GM18505 (cell line): ENCODE data around the gene RHBG.

Experiments
- ATAC-seq: cut with Tn5 transposase; IDR thresholded peaks from one replicate; pipeline ENCODE4 v1.9.1; 2021; ENCODE audit not compliant: unreplicated experiment
- POLR2A ChIP-seq: IDR thresholded peaks from 4 replicates; pipeline ENCODE4 v1.6.1; 2011; ENCODE audit warnings: borderline replicate concordance; ENCODE audit not compliant: insufficient read depth, insufficient read length; ENCODE audit errors: extremely low read depth

Gene RHBG

DNA sequence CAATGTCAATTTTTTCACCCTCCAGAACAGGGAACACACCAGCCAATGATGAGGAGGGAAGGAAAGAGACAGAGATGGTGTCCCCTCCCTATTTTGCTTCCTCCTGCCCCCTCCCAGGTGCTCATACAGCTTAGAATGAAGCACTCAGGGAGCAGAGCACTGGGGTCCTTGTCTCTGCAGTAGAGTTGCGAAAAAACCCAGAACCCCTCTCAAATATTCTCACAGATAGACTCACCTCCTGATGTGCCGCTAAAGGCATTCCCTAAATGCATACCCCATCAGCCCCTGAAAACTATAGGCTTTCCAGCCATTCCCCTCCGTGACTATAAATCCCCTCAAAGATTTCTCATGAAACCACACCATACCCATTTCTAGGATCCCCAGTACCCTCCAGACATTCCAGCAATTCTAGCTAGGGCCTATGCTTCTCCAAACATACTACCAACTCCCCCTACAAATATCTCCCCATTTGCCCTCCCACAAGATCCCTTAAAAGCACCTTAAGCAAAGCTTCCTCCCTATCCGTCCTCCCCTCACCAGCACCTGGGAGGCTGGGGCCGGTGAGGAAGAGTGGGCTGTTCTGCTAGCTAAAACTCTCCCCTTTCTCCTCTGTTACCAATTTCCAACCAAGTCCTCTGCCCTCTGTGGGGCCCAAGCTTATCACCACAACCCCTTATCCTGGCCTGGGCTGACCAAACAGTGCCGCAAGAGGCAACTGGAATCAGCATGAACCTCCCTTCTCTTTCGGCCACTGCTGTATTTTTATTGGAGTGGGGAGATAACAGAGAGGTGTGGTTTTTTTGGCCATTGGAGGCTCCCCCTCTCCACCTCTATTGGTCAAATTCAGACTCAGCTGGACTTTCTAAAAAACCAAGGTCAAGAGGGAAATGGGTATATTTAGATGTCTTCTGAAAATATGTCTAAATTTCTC lies 54.7 kb downstream of the RHBG start:
- ATAC-seq = no peak
- TF ChIP-seq POLR2A = no peak

DNA sequence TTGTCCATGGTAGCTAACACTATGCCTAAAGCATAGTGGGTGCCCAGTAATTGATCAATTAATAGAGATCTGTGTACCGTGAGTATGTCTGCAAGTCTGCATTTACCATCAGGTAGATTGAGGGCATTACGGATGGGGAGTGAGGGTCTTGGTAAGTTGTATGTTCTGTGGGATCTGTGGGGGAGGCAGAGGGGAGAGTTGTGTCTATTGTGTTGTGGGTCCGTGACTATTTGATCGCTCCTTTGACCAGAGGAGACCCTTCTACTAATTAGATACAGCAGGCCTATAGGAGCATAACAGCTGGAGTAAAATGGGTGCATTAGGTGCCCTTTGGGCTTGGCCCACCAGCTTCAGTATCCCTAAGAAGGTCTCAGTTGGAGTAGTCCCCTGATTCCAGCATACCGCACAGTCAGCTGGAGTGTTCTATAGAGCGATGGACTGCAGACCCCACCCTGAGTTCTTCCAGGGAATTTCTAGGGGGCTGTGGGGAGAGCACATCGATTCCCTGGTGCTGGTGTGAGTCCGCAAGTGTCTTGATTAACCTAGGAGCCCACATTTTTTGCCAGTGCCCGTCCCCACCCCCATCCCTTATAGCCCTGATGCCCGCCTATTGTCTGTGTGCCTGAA lies 55.9 kb downstream of the RHBG start:
- no peak for ATAC-seq
- no peak for TF ChIP-seq POLR2A

DNA sequence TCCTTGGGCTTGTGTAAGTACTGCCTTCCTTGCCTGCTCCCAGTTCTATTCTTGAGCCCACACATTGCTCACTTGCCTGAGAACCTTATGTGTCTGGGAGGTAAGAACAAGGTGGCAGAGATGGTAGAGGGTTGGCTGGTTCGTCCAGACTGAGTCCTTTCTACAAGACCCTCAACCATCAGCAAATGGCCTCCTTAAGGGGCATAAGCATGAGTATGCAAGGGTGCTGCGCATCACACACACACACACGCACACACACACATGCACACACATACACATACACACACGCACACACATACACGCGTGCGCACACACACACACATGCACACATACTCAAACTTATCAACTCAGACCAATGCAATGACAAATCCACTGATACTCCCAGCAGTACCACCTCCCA lies 56.9 kb downstream of the RHBG start:
- no peak for ATAC-seq
- no peak for TF ChIP-seq POLR2A

DNA sequence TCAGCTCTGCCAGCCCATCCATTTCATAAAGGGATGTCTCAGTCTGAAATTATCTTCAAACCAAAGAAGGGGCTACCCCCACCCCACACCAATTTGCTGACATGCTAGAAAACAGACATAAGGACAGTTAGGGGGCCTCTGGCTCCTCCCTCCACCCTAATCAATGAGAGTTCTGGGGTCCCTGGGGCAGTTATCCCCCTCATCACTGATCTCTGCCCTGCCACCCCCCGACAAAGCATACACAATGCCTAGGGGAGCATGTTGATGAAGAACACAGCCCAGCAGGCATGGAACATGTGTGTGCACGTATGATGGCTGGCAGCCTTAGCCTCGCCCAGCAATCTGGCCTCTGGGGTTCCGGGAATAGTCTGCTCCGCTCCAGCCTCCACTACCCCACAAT lies 58.9 kb downstream of the RHBG start:
- TF ChIP-seq POLR2A = no peak
- ATAC-seq = no peak

DNA sequence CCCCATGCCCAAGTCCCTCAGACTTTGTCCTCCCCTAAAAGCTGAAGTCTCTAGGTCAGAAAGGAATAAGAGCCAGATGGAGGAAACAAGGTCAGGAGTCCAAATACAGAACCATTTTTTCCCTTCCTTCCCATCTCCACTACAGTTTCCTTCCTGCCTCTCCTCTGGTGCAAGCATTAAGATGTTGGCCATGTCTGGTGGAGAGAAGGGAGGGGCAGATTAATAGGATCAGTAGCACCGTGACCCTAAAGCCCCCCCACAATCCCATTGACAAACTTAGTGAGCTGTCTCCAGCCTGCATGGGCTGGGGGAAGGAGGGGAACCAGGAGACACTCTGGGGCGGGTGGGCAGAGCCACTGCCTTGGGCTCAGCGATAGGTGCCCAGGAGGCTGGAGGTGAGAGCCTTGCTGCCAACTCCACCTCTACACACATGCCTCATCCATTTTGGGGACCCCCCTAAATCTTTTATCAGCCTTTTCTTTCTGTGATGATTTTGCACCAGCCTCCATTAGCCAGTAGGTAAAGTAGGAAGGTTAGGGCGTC lies 59.8 kb downstream of the RHBG start:
- no peak for TF ChIP-seq POLR2A

DNA sequence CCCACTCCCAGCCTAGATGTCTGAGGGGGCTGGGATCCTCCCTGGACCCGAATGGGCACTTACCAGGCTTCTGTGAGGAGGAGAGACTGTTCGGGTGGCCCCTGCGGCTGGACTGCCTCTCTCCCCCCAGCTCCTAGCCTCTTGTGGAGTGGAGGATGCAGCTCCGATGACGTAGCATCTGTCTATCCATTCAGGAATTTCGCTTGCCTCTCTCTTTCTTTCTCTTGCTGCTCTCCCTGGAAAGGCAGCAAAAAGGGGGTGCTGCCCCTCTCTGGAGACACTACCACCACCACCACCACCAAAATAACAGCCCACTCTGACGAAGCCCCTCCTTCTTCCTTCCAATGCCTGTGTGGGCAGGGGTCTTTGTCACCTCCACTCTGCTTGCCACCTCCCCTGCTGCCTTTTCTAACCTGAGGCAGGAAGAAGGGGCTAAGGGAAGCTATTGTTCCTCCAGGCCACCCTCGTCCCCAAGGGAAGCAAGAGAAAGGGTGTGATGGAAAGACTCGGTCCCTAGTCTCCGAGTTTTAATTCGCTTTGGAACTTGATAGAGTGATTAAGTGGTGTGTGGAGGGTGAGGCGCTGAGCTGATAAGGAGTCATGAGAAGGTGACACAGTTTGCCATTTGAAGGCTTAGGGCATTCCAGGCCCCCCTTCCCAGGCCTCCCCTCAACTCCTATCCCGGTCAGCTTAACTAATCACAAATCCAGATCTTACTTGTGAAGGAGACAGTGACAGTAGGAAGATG lies 60.5 kb downstream of the RHBG start:
- no peak for TF ChIP-seq POLR2A
- ATAC-seq = no peak

More for the DNA sequence above, 59.8 kb downstream of the RHBG start:
- no peak for ATAC-seq

DNA sequence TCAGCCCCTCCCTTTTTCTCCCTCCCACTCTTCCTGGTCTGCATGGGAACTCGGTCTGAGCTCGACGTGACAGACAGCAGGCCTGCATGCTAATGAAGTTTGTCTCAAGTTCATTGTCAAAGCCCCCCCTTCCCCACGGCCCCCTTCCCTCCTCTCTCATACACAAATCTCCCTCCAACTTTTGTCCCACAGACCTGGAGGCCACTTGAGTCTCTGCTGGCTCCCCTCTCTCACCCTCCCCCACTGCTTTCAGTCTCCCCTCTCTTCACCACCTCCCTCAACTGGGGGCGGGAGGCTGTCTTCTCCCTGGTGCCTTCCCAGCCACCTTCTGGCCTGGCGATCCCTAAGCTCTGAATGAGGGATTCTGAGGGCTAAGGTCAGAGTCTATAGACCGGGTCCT lies 61.3 kb downstream of the RHBG start:
- no peak for ATAC-seq
- no peak for TF ChIP-seq POLR2A

DNA sequence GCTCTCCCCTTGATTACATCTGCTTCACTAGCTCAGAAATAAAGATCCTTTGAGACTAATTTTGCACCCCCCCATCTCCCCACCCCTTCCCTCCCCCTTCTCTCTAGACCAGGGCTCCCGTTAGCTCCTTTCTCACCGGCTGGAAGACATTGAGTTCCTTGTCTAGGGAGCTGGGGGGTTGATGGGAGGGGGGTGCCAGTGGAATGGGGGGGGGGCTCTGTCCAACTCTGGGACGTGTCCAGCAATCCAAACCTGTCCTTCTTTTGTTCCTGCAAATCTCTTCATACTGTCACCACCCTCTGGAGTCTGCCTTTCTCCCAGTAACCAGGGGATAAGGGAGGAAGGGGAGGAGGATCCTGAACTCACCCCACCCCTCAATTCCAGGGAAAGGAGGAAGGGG lies 61.9 kb downstream of the RHBG start:
- no peak for TF ChIP-seq POLR2A
- no peak for ATAC-seq

DNA sequence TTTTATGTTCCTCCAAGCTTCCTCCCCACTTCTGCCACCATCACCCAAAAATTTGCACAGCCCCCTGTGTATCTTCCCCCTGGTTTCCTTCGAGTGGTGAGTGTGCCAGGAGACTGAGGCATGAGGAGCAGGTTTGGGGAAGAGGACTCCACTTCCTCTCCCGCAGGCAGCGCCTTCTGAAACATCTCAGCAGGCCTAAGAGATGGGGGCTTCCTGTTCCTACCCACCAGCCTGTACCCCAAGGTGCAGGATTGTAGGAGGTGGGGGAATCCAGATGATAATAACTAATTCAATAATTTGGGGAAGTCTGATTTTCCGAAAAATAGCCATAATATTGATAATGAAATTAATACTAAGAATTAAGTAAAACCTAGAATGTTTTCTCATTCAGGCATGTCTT lies 62.4 kb downstream of the RHBG start:
- no peak for ATAC-seq
- no peak for TF ChIP-seq POLR2A

DNA sequence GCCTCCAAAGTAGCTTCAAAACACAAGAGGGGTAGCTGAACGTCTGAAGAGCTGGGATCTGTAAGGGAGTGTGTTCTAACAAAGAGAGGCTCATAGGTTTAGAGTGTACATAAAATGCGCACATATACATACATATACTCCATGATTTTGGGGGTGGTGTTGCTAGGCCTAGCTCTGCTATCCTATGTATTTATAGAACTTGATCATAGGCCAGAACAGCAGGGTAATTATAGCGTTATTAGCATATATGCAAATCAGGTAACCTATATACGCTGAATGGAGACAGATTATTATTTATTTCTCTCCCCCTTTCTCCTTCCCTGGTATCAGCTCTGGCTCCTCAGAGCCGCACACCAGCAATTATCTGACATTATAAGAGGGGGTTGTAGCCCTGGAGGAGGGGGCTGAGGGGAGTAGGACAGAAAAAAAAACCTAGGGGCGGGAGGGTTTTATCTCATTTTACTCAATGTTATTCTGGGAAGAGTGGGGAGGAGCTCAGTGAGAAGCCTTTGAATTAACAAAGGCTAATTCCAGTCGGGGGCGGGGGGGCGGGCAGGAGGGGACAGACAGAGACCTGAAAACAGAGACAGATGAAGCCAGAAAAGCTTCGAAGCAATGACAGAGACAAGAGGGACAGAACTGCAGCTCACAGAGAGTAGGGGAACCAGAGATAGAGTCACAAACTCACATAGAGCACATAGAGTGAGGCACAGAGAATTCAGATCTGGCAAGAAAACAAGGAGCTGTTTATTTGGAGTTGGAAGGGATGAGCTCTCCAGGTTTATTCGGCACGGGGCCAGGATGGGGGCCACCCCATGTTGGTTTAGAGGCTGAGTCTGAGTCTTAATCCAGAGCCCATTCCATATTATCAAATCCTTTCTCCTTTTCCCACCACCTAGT lies 63.0 kb downstream of the RHBG start:
- TF ChIP-seq POLR2A = no peak
- no peak for ATAC-seq

DNA sequence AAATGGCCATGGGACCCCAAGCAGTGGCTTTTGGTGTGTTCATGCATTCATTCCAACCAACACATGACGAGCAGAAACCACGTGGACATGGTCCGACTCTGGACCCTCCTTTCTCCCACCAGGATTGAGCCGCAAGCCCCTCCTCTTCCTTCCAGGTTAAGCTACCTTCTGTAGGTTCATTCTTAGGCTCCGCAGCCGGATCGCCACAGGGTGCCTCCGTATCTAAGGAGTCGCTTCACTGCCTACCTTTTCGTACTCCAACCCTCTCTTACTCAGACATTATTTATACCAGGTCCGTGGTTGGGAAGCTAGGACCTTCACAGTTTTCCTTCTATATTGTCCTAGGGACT lies 63.6 kb downstream of the RHBG start:
- ATAC-seq = no peak
- TF ChIP-seq POLR2A = no peak

DNA sequence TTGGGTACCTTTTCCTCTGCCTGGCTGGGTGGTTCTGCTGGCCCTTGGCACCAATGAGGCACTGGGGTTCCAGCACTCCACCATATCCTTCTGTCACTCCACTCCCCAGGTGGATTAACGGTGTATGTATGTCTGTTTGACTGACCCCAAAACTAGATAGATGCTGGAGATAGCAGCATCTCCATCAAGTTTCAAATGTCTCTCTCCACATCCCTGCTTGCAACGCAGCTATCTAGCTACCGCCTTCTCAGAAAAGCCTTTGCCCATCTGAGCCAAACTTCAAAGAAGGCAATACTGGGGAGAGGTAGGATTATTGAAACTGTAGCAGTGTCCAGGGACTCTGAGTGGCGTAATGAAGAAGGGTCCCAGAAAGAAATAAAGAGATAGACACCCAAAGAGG lies 64.0 kb downstream of the RHBG start:
- no peak for ATAC-seq
- TF ChIP-seq POLR2A = no peak

DNA sequence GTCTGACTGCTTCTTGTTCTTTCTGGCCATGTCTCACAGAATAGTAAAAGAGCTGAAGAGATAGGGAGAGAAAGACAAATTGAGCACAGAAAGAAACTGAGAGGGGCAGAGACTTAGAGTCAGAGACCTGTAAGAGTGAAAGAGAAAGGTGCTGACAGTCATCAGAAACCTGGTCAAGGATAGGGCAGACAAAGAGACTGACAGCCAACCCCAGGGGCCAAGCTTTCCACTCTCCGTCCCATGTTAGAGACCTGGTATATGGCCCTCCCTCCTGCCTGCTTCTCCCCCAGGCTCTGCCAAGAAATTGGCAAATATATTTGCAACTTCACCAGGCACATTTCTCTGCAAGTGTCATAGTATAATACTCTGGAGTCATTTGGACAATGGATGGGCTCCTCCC lies 64.6 kb downstream of the RHBG start:
- no peak for ATAC-seq
- no peak for TF ChIP-seq POLR2A
